Smooth muscle cell (in vitro differentiated cells): ENCODE measurements around the gene NCAPG. TPM values are rescaled to one million over a fixed set of nuclear protein-coding genes. Genes with fewer than 3 reads are reported as not detected.

Source experiments
- DNase-seq: peaks from one replicate; lab custom pipeline; 2025; ENCODE audit not compliant: unreplicated experiment; lab: John Stamatoyannopoulos, UW
- H2AFZ ChIP-seq: fragments of 200-600 bp; sonication (generic); 2 replicates; pipeline ENCODE4 v1.6.0; 2016; ENCODE audit warnings: antibody characterized with exemption, low read depth, mild to moderate bottlenecking
- H3F3A ChIP-seq: fragments of 200-600 bp; sonication (generic); 2 replicates; pipeline ENCODE4 v1.6.0; 2017; ENCODE audit warnings: antibody characterized with exemption, low read depth
- H3K27ac ChIP-seq: fragments of 200-600 bp; sonication (generic); 2 replicates; pipeline ENCODE4 v1.5.1; 2016; ENCODE audit warnings: low read depth, mild to moderate bottlenecking
- H3K27me3 ChIP-seq: fragments of 200-600 bp; sonication (generic); 2 replicates; pipeline ENCODE4 v1.6.1; 2016; ENCODE audit warnings: low read depth, mild to moderate bottlenecking
- H3K36me3 ChIP-seq: fragments of 200-600 bp; sonication (generic); 2 replicates; pipeline ENCODE4 v1.5.1; 2016; ENCODE audit warnings: low read depth
- H3K4me1 ChIP-seq: fragments of 200-600 bp; sonication (generic); 2 replicates; pipeline ENCODE4 v1.5.1; 2016; ENCODE audit warnings: low read depth
- H3K4me2 ChIP-seq: fragments of 200-600 bp; sonication (generic); 2 replicates; pipeline ENCODE4 v1.6.0; 2016; ENCODE audit warnings: mild to moderate bottlenecking
- H3K4me3 ChIP-seq: fragments of 200-600 bp; sonication (generic); 2 replicates; pipeline ENCODE4 v1.5.1; 2016; ENCODE audit warnings: mild to moderate bottlenecking
- H3K79me2 ChIP-seq: fragments of 200-600 bp; sonication (generic); 2 replicates; pipeline ENCODE4 v1.6.0; 2016; ENCODE audit warnings: low read depth, mild to moderate bottlenecking
- H3K9ac ChIP-seq: fragments of 200-600 bp; sonication (generic); 2 replicates; pipeline ENCODE4 v1.6.0; 2016; ENCODE audit warnings: low read depth
- H3K9me3 ChIP-seq: fragments of 200-600 bp; sonication (generic); replicated peaks from 2 replicates; pipeline ENCODE4 v1.5.1; 2016; ENCODE audit warnings: low read depth
- H4K20me1 ChIP-seq: fragments of 200-600 bp; sonication (generic); 2 replicates; pipeline ENCODE4 v1.6.0; 2016; ENCODE audit warnings: low read depth
- CTCF ChIP-seq: fragments of 200-600 bp; sonication (generic); IDR thresholded peaks from 2 replicates; pipeline ENCODE4 v1.5.1; 2017; ENCODE audit warnings: borderline replicate concordance, mild to moderate bottlenecking, antibody characterized with exemption; ENCODE audit not compliant: insufficient read depth, poor library complexity, severe bottlenecking
- WGBS: methylation state at CpG from one replicate; pipeline ENCODE4 v1.1.7; 2016; ENCODE audit warnings: low lambda C conversion rate; 5-methylcytosine and 5-hydroxymethylcytosine counted together
- polyA plus RNA-seq: library from polyadenylated mRNA; unstranded; fragments of >200 nt; fragmentation: Nextera tagmentation; extraction: Ambion mirVana; gene quantifications from 2 replicates; pipeline ENCODE4 v1.2.1, GENCODE V29; 2016
- total RNA-seq: library from RNA; depleted of rRNA; stranded (reverse); fragments of >200 nt; gene quantifications from 2 replicates; pipeline ENCODE4 v1.2.3, GENCODE V29; 2014

NCAPG gene
- total and polyA plus RNA-seq, 2 experiments from 2014 or later = 6.9 to 19.6 TPM

GRCh38 chr4:17867276-17867675 lies 56.5 kb downstream of the NCAPG start:
- H2AFZ ChIP-seq = no peak overlapping the region

GRCh38 chr4:17869327-17869726 lies 58.5 kb downstream of the NCAPG start:
- Histone ChIP-seq H4K20me1 (no peaks in the 10 kb centered on the region), H3K9me3 (no peaks in the 10 kb centered on the region), H3F3A (no peaks in the 10 kb centered on the region), H3K27me3 (no peaks in the 10 kb centered on the region), H3K27ac (no peak overlapping the region), H3K4me1 (no peaks in the 10 kb centered on the region), H3K9ac (no peak overlapping the region), H3K4me3 (no peak overlapping the region), H3K36me3 (no peaks in the 10 kb centered on the region), H2AFZ (no peak overlapping the region), H3K79me2 (no peaks in the 10 kb centered on the region), H3K4me2 (no peak overlapping the region)
- no peak for TF ChIP-seq CTCF
- WGBS = 61% methylated on average over 2 of the region's 2 CpGs
- DNase-seq = no peak

More at GRCh38 chr4:17867276-17867675, 56.5 kb downstream of the NCAPG start:
- Histone ChIP-seq H3K9me3 (no peaks in the 10 kb centered on the region), H3K27me3 (no peaks in the 10 kb centered on the region), H3K36me3 (no peaks in the 10 kb centered on the region), H3K79me2 (no peaks in the 10 kb centered on the region), H4K20me1 (no peaks in the 10 kb centered on the region), H3K4me1 (no peaks in the 10 kb centered on the region), H3K4me2 (no peak overlapping the region), H3F3A (no peaks in the 10 kb centered on the region), H3K9ac (no peak overlapping the region), H3K4me3 (no peak overlapping the region), H3K27ac (no peak overlapping the region)
- no peak for TF ChIP-seq CTCF
- 99% methylated on average over 3 of the region's 3 CpGs for WGBS
- DNase-seq = no peak

- Histone ChIP-seq H3K4me3 (no peak overlapping the region), H4K20me1 (no peaks in the 10 kb centered on the region), H3K79me2 (no peaks in the 10 kb centered on the region), H3K27me3 (no peaks in the 10 kb centered on the region), H2AFZ (no peak overlapping the region), H3K27ac (no peak overlapping the region), H3K9ac (no peak overlapping the region), H3K4me1 (no peaks in the 10 kb centered on the region), H3K4me2 (no peak overlapping the region), H3F3A (no peaks in the 10 kb centered on the region), H3K36me3 (no peaks in the 10 kb centered on the region), H3K9me3 (no peaks in the 10 kb centered on the region)
- 98% methylated on average over 4 of the region's 4 CpGs for WGBS
- no peak for TF ChIP-seq CTCF
- no peak for DNase-seq
Observed at GRCh38 chr4:17875402-17876070, 64.8 kb downstream of the NCAPG start.

GRCh38 chr4:17876943-17877342 lies 66.2 kb downstream of the NCAPG start:
- H3K4me2 ChIP-seq = no peak overlapping the region
- H3K27me3 ChIP-seq = no peaks in the 10 kb centered on the region
- H3K79me2 ChIP-seq = no peaks in the 10 kb centered on the region
- TF ChIP-seq CTCF = no peak
- no peak overlapping the region for H2AFZ ChIP-seq
- H3F3A ChIP-seq = no peaks in the 10 kb centered on the region
- no peak overlapping the region for H3K9ac ChIP-seq
- 96% methylated on average over 4 of the region's 4 CpGs for WGBS
- no peaks in the 10 kb centered on the region for H3K4me1 ChIP-seq
- H3K4me3 ChIP-seq = no peak overlapping the region
- DNase-seq = no peak
- H4K20me1 ChIP-seq = no peaks in the 10 kb centered on the region
- H3K27ac ChIP-seq = no peak overlapping the region
- H3K36me3 ChIP-seq = no peaks in the 10 kb centered on the region
- no peaks in the 10 kb centered on the region for H3K9me3 ChIP-seq
